NCI-H146 treated with DMSO at 0.1 percent for 48 hours (cell line): Measurements from ENCODE around the gene DCLRE1A.
"Not testable (repeated sequence)": the region's sequence is repeated elsewhere in the genome, so short reads cannot be mapped to it uniquely, and the experiment has no call there.

Source experiments
- DNase-seq: peaks from one replicate; lab custom pipeline; 2025; ENCODE audit not compliant: unreplicated experiment; lab: John Stamatoyannopoulos, UW

Gene DCLRE1A

GRCh38 chr10:113858541-113858940 lies 4.7 kb upstream of the DCLRE1A start:
- no peak for DNase-seq

- DNase-seq, result no peak
These were observed 3.3 kb upstream of the DCLRE1A start for GRCh38 chr10:113857210-113857609.

- no peak for DNase-seq
These were observed 2.7 kb upstream of the DCLRE1A start for GRCh38 chr10:113856563-113856962.

GRCh38 chr10:113854761-113855588 lies 1.1 kb upstream of the DCLRE1A start:
- DNase-seq, result no peak

- peak; percentile 60 for DNase-seq
These were observed 287 bp downstream of the DCLRE1A start for GRCh38 chr10:113853578-113854012.

- DNase-seq, result no peak
These were observed 3.9 kb downstream of the DCLRE1A start for GRCh38 chr10:113849946-113850345.

- DNase-seq, result no peak
These were observed 4.6 kb downstream of the DCLRE1A start for GRCh38 chr10:113849140-113849803.

GRCh38 chr10:113846036-113846435 lies 7.8 kb downstream of the DCLRE1A start:
- no peak for DNase-seq

GRCh38 chr10:113843972-113844485 lies 9.9 kb downstream of the DCLRE1A start:
- no peak for DNase-seq

- no peak for DNase-seq
These were observed 11.7 kb downstream of the DCLRE1A start for GRCh38 chr10:113842171-113842570.

GRCh38 chr10:113828567-113828966 lies 25.3 kb downstream of the DCLRE1A start:
- not testable (repeated sequence) for DNase-seq

GRCh38 chr10:113825791-113826190 lies 28.1 kb downstream of the DCLRE1A start:
- no peak for DNase-seq

GRCh38 chr10:113823389-113823788 lies 30.5 kb downstream of the DCLRE1A start:
- DNase-seq, result no peak

- no peak for DNase-seq
These were observed 31.7 kb downstream of the DCLRE1A start for GRCh38 chr10:113822174-113822573.

GRCh38 chr10:113821306-113821705 lies 32.6 kb downstream of the DCLRE1A start:
- DNase-seq, result not testable (repeated sequence)

- no peak for DNase-seq
These were observed 33.4 kb downstream of the DCLRE1A start for GRCh38 chr10:113820507-113820906.

- no peak for DNase-seq
These were observed 33.9 kb downstream of the DCLRE1A start for GRCh38 chr10:113819989-113820388.

GRCh38 chr10:113814700-113815099 lies 39.2 kb downstream of the DCLRE1A start:
- not testable (repeated sequence) for DNase-seq

GRCh38 chr10:113808168-113808567 lies 45.7 kb downstream of the DCLRE1A start:
- DNase-seq, result no peak

GRCh38 chr10:113806503-113806902 lies 47.4 kb downstream of the DCLRE1A start:
- DNase-seq, result no peak

GRCh38 chr10:113802997-113803396 lies 50.9 kb downstream of the DCLRE1A start:
- no peak for DNase-seq

GRCh38 chr10:113801569-113801968 lies 52.3 kb downstream of the DCLRE1A start:
- DNase-seq, result no peak
